Natural killer cell (primary cell): ENCODE data around the gene UQCC3. TPM values are rescaled to one million over a fixed set of nuclear protein-coding genes. Genes with fewer than 3 reads are reported as not detected.

Experiments used
- ATAC-seq, 3 donors: fragments of 150-1000 bp in 2 of 3; fragments of 200-7000 bp in 1 of 3; cut with Tn5 transposase; 1 replicate in 1 of 3; 2 replicates in 2 of 3; pipeline ENCODE4 v1.10.0; 2021; ENCODE audit warnings: mild to moderate bottlenecking in 2 of 3, moderate library complexity in 2 of 3
- DNase-seq, 2 donors: peaks; one replicate each; pipeline versions ENCODE4 v3.0.0 to v3.0.0-alpha.2; 2013 to 2021; ENCODE audit warnings: mixed read lengths in 1 of 2
- H3K27ac ChIP-seq: one replicate; pipeline ENCODE4 v1.5.1; 2013; ENCODE audit warnings: mild to moderate bottlenecking, low read length
- H3K27me3 ChIP-seq: one replicate; pipeline ENCODE4 v1.6.1; 2013; ENCODE audit warnings: low read length; ENCODE audit not compliant: control insufficient read depth, insufficient read depth
- H3K36me3 ChIP-seq: one replicate; pipeline ENCODE4 v1.6.1; 2013; ENCODE audit warnings: low read length; ENCODE audit not compliant: control insufficient read depth, insufficient read depth
- H3K4me1 ChIP-seq: one replicate; pipeline ENCODE4 v1.6.1; 2013; ENCODE audit warnings: low read length; ENCODE audit not compliant: control insufficient read depth, insufficient read depth
- H3K4me3 ChIP-seq: one replicate; pipeline ENCODE4 v1.5.1; 2013; ENCODE audit warnings: low read length
- H3K9me3 ChIP-seq: one replicate; pipeline ENCODE4 v1.6.1; 2013; ENCODE audit warnings: low read length; ENCODE audit not compliant: control insufficient read depth, insufficient read depth
- H3K27ac Mint-ChIP-seq, 2 donors: one replicate each; pipeline ENCODE4 v1.8.0; 2022; ENCODE audit warnings: mild to moderate bottlenecking in 2 of 2, mixed read lengths in 2 of 2, moderate library complexity in 1 of 2
- H3K27me3 Mint-ChIP-seq, 2 donors: one replicate each; pipeline ENCODE4 v1.8.0; 2022; ENCODE audit warnings: low read depth in 2 of 2, mixed read lengths in 2 of 2
- H3K36me3 Mint-ChIP-seq: one replicate; pipeline ENCODE4 v1.8.0; 2022; ENCODE audit warnings: mixed read lengths
- H3K4me1 Mint-ChIP-seq, 2 donors: one replicate each; pipeline ENCODE4 v1.8.0; 2022; ENCODE audit warnings: mixed read lengths in 2 of 2
- H3K4me3 Mint-ChIP-seq: one replicate; pipeline ENCODE4 v1.8.0; 2022; ENCODE audit warnings: mild to moderate bottlenecking, moderate library complexity, mixed read lengths
- H3K9me3 Mint-ChIP-seq, 2 donors: one replicate each; pipeline ENCODE4 v1.8.0; 2022; ENCODE audit warnings: mixed read lengths in 2 of 2
- CTCF ChIP-seq: fragments of 200-600 bp; IDR thresholded peaks from one replicate; pipeline ENCODE4 v1.8.0; 2022; ENCODE audit warnings: antibody characterized with exemption
- WGBS: methylation state at CpG from one replicate; pipeline ENCODE4 v1.1.7; 2013; ENCODE audit warnings: missing lambda C conversion rate; ENCODE audit not compliant: insufficient coverage; 5-methylcytosine and 5-hydroxymethylcytosine counted together
- intact Hi-C: fragments of 100-400 bp; cut with micrococcal nuclease; formaldehyde crosslinking; loops from one replicate; pipeline ENCODE4 v1.14.2; 2022
- total RNA-seq, 4 donors: library from RNA; stranded (reverse); fragments of 120-200 nt in 1 of 4; gene quantifications; one replicate each; pipeline versions ENCODE4 v1.2.3 to v1.2.4, GENCODE V29; 2013 to 2022

UQCC3 gene
- total RNA-seq, 3 donors from 2014 or later (not counting 1 experiment from before 2014, with no cell fraction given): 3.9 to 5.2 (median 4.0) TPM

DNA sequence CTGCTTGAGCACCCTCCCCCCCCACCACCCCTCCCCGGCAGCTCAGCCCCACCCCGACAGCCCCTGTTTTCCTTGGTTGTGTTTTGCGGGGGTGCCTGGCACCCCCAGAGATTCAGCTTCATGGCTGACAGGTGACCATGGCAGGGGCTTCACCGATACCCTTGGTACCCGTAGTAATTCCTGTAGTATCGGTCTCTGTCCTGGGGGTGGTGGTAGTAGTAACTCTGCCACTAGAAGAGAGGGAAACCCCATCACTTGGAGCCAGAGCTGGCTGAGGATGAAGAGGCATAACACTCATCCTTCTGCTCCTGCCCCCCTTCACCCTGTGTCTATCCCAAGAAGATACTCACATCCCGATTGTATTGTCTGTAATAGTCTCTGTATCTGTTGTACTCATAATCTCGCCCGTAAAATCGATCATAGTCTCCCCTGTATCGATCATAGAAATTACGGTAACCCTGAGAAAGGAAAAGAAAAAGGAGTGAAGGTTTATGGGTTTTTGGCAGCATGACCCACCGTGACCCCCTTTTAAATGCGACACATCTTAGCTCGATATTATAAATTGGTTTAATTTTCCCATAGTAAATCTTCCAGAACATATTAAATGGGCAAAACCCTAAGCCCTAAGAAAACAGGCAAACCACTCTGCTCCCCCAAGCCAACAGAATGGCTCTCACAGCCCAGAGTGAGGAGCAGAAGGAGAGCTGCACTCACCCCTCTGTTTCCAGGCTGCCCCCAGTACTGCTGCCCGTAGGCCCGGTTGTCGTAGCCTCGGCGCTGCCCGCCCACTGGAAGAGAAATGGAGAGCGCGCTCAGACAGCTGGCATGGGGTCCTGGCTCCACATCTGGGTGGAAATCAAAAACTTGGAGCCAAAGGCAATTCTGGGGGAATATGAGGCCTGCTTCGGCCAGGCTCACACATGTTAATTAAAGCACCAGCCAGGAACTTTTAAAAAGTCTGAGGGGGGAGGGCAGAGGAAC lies 44.0 kb downstream of the UQCC3 start:
- DNase-seq: no peak
- TF ChIP-seq CTCF: no peak
- Histone ChIP-seq H3K9me3 (no peaks in the 10 kb centered on the region), H3K4me1 (peaks cover 3% of the 10 kb centered on the region), H3K27me3 (no peaks in the 10 kb centered on the region), H3K36me3 (peaks cover 74% of the 10 kb centered on the region), H3K4me3 (no peak overlapping the region), H3K27ac (no peak overlapping the region)
- WGBS: 97% methylated on average over 23 of the region's 24 CpGs
- Mint-ChIP-seq H3K4me1 (peaks cover 4 to 29% of the 10 kb centered on the region in 2 donors), H3K27ac (peak overlapping the region; percentile 41 to 72), H3K9me3 (no peaks in the 10 kb centered on the region), H3K27me3 (no peaks in the 10 kb centered on the region), H3K4me3 (no peak overlapping the region), H3K36me3 (peaks cover 18% of the 10 kb centered on the region)
- intact Hi-C loops: no loop called here
- no peak for ATAC-seq

DNA sequence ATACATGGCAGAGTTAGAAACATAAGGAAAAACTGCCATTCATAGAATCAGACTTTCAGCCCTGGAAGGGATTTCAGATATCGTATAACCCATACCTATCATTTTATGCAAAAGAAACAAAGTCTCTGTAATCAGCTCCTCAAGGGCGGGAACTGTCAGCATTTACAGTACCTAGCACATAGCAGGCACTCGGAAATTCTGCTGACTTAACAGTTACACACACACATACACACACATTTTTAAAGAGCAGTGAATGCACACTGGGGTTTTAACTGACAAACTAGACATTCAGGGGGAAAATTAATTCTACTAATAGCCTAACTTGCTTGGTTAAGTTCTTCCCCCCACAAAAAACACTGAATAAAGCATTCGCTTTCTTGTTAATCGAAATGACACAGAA lies 44.7 kb downstream of the UQCC3 start:
- no peak overlapping the region for H3K4me3 Mint-ChIP-seq
- H3K9me3 Mint-ChIP-seq: no peaks in the 10 kb centered on the region
- H3K36me3 Mint-ChIP-seq: peaks cover 22% of the 10 kb centered on the region
- no peaks in the 10 kb centered on the region for H3K27me3 Mint-ChIP-seq
- H3K4me1 Mint-ChIP-seq: peaks cover 4 to 29% of the 10 kb centered on the region in 2 donors
- WGBS: 93% methylated on average over 5 of the region's 5 CpGs
- Histone ChIP-seq H3K4me1 (no peaks in the 10 kb centered on the region), H3K4me3 (no peak overlapping the region), H3K27me3 (no peaks in the 10 kb centered on the region), H3K27ac (no peak overlapping the region), H3K9me3 (no peaks in the 10 kb centered on the region), H3K36me3 (peaks cover 78% of the 10 kb centered on the region)
- ATAC-seq (no peak), DNase-seq (no peak)
- H3K27ac Mint-ChIP-seq: peak overlapping the region in 1 of 2 donors; percentile 72
- intact Hi-C loops: no loop called here
- no peak for TF ChIP-seq CTCF

DNA sequence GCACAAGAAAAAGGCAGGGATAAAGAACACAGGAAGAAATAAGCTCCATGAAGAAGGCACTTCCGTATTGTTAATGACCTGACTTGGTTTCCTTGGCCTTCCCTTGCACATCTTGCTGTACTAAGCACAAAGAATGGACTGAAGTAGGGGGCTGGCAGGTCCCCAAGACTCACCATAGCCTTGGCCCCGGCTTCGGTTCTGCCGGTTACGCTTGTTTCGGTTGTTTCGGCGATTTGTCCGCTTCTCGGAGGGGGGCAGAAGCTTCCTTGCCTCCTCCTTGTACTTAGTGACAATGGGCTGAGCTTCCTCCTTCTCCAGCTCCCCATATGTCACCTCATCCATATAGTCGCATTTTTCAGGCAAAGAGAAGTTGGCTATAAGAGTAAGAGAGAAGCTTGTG lies 45.3 kb downstream of the UQCC3 start:
- peaks cover 82% of the 10 kb centered on the region for H3K36me3 ChIP-seq
- TF ChIP-seq CTCF: no peak
- H3K4me3 ChIP-seq: no peak overlapping the region
- Mint-ChIP-seq H3K9me3 (no peaks in the 10 kb centered on the region), H3K27ac (no peak overlapping the region), H3K4me3 (no peak overlapping the region), H3K27me3 (no peaks in the 10 kb centered on the region), H3K4me1 (peaks cover 11 to 29% of the 10 kb centered on the region in 2 donors), H3K36me3 (peaks cover 28% of the 10 kb centered on the region)
- DNase-seq (no peak), ATAC-seq (no peak)
- H3K9me3 ChIP-seq: no peaks in the 10 kb centered on the region
- no peaks in the 10 kb centered on the region for H3K27me3 ChIP-seq
- H3K4me1 ChIP-seq: no peaks in the 10 kb centered on the region
- intact Hi-C loops: no loop called here
- no peak overlapping the region for H3K27ac ChIP-seq
- WGBS: 98% methylated on average over 10 of the region's 11 CpGs
